Skeletal muscle satellite cell (primary cell): ENCODE measurements around the gene USP9Y.

Source experiments
- H3K27me3 ChIP-seq: 2 replicates; pipeline ENCODE4 v1.7.0; 2013; ENCODE audit warnings: low read length; ENCODE audit not compliant: control insufficient read depth, insufficient read depth
- H3K36me3 ChIP-seq: 2 replicates; pipeline ENCODE4 v1.7.0; 2013; ENCODE audit warnings: mild to moderate bottlenecking, control low read depth, low read length; ENCODE audit not compliant: insufficient read depth
- H3K4me1 ChIP-seq: 2 replicates; pipeline ENCODE4 v1.7.0; 2013; ENCODE audit warnings: low read length; ENCODE audit not compliant: control insufficient read depth, insufficient read depth
- H3K4me2 ChIP-seq: 2 replicates; pipeline ENCODE4 v1.7.0; 2013; ENCODE audit warnings: mild to moderate bottlenecking, low read length
- H3K4me3 ChIP-seq: 2 replicates; pipeline ENCODE4 v1.7.0; 2013; ENCODE audit warnings: low read length
- H3K9ac ChIP-seq: 2 replicates; pipeline ENCODE4 v1.7.0; 2013; ENCODE audit warnings: mild to moderate bottlenecking, low read depth, low read length, moderate library complexity
- H3K9me3 ChIP-seq: replicated peaks from 2 replicates; pipeline ENCODE4 v1.7.0; 2013; ENCODE audit warnings: mild to moderate bottlenecking, control low read depth, low read length

The USP9Y gene

GRCh38 chrY:12896973-12897372 lies 195.9 kb downstream of the USP9Y start:
- Histone ChIP-seq H3K9me3 (no peaks in the 10 kb centered on the region), H3K9ac (no peak overlapping the region), H3K36me3 (no peaks in the 10 kb centered on the region), H3K4me1 (no peaks in the 10 kb centered on the region), H3K4me2 (no peak overlapping the region), H3K27me3 (no peaks in the 10 kb centered on the region), H3K4me3 (no peak overlapping the region)

- H3K9me3 ChIP-seq: no peaks in the 10 kb centered on the region
- no peaks in the 10 kb centered on the region for H3K4me1 ChIP-seq
- no peaks in the 10 kb centered on the region for H3K36me3 ChIP-seq
- no peak overlapping the region for H3K9ac ChIP-seq
- H3K4me2 ChIP-seq: no peak overlapping the region
- no peaks in the 10 kb centered on the region for H3K27me3 ChIP-seq
- no peak overlapping the region for H3K4me3 ChIP-seq
Observed at GRCh38 chrY:12898604-12899003, 197.6 kb downstream of the USP9Y start.

- Histone ChIP-seq H3K27me3 (no peaks in the 10 kb centered on the region), H3K36me3 (no peaks in the 10 kb centered on the region), H3K4me2 (no peak within 1 kb of the TSS), H3K9me3 (no peaks in the 10 kb centered on the region), H3K9ac (no peak within 1 kb of the TSS), H3K4me3 (no peak within 1 kb of the TSS), H3K4me1 (no peaks in the 10 kb centered on the region)
Observed at GRCh38 chrY:12904618-12905516, 203.8 kb downstream of the USP9Y start, which contains the start of gene DDX3Y. TSS of gene DDX3Y (plus strand) at chrY:12904868. CDS start at chrY:12904937, 69 bp downstream.

DNA sequence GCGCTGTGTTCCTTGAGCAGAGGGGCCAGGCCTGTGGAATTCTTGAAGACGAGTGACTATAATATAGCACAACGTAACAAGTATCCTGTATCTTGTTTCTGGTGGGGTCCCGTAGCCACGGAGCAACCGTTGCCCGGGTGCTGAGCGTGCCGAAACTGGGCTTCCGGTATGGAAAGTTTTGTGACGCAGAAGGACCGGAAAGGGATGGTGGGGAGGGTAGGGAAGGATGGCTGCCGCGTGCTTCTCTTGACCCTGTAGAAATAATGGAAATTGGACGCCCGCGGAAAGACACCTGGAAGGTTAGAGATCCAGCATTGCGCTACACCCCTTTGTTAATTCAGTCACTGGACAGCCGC lies 204.5 kb downstream of the USP9Y start:
- Histone ChIP-seq H3K9me3 (no peaks in the 10 kb centered on the region), H3K4me3 (no peak overlapping the region), H3K36me3 (no peaks in the 10 kb centered on the region), H3K27me3 (no peaks in the 10 kb centered on the region), H3K4me2 (no peak overlapping the region), H3K4me1 (no peaks in the 10 kb centered on the region), H3K9ac (no peak overlapping the region)

DNA sequence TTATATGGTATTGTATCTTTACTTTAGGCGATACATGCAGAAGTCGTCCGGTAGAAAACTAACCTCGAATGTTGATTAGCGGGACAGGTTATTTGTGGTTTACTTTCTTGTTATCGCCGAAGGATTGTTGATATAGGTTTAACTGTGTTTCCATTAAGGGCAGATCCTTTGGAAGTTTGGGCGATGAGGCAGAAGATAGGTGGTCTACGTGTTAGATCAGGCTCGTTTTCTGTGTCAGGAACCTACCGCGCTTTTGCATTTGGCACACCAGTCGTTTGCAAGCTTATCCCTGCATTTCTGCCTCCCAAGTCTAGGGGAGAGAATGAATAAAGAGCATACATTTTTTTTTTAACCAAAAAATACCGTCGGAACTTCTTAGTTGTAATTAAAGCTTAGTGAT lies 204.9 kb downstream of the USP9Y start:
- H3K9ac ChIP-seq: no peak overlapping the region
- no peaks in the 10 kb centered on the region for H3K36me3 ChIP-seq
- H3K4me1 ChIP-seq: no peaks in the 10 kb centered on the region
- no peak overlapping the region for H3K4me3 ChIP-seq
- H3K4me2 ChIP-seq: no peak overlapping the region
- H3K27me3 ChIP-seq: no peaks in the 10 kb centered on the region
- no peaks in the 10 kb centered on the region for H3K9me3 ChIP-seq
